Transverse colon (tissue), 4 donors: ENCODE measurements around the gene FGF2. TPM values are rescaled to one million over a fixed set of nuclear protein-coding genes. Genes with fewer than 3 reads are reported as not detected.

Experiments used
- total RNA-seq, 4 donors: library from RNA; depleted of rRNA; stranded (reverse); fragments of >200 nt; gene quantifications; one replicate each; pipeline ENCODE4 v1.1.0, GENCODE V29; 2016

FGF2 gene
- total RNA-seq, 4 donors from 2014 or later = 1.9 to 8.6 (median 5.8) TPM

Other genes starting within 250 kb of the FGF2 start
- under 1 TPM in 1 of 4 donors, not detected in 3; 0.16 TPM for gene IL21, start 205.8 kb upstream of the FGF2 start, total RNA-seq
- gene BBS12, start 94.1 kb upstream of the FGF2 start, total RNA-seq = 1 to 10 TPM in 3 of 4 donors, under 1 TPM in 1; 0.60 to 6.0 (median 3.3) TPM
- gene NUDT6, start 95.8 kb downstream of the FGF2 start, total RNA-seq = 10 to 100 TPM in 2 of 4 donors, 1 to 10 TPM in 2; 2.2 to 13.5 (median 7.3) TPM